GM12892 (cell line): Measurements from ENCODE around the gene FSIP1.

Source experiments
- POLR2A ChIP-seq: IDR thresholded peaks from 2 replicates; pipeline ENCODE4 v1.6.1; 2011; ENCODE audit warnings: low read depth, low read length, control low read depth
- POLR2AphosphoS5 ChIP-seq: IDR thresholded peaks from 2 replicates; pipeline ENCODE4 v1.6.1; 2011; ENCODE audit warnings: low read depth, low read length, control low read depth
- TAF1 ChIP-seq: IDR thresholded peaks from 2 replicates; pipeline ENCODE4 v1.6.1; 2011; ENCODE audit warnings: low read depth, mild to moderate bottlenecking, control low read depth, low read length, borderline replicate concordance

DNA sequence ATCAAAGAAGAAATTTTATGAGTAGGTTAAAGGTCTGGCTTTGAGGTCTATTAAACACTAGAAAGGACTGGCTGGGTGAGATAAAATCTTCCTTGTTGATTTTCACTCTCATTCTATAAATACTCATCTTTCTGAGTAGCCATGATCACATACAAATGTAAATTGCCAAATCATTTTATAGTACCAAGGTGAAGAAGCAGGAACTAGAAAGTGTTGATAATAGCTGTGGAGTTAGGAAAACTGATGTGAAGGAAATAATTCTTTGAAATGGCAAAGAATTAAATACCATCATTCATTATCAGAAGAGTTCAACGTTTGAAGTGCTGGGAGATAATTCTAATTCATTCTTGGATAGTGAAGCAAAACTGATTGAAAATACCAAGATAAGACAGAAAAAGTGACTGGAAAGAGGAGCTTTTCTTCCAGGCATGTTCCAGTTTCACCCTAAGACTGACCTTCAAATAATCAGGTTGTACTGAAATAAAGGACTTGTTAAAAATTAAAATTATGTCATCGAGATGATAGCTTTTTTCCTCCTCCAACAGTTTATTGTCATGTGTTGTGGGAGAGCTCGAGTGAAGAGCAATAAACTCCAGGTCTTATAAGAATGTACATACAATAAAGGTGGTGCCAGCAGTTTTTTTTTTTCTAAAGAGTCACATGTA is 184.3 kb downstream of the FSIP1 start:
- TF ChIP-seq POLR2A = no peak
- no peak for TF ChIP-seq POLR2AphosphoS5
- TF ChIP-seq TAF1 = no peak
